K562 (cell line): ENCODE data around the gene ADIG. TPM values are rescaled to one million over a fixed set of nuclear protein-coding genes. Genes with fewer than 3 reads are reported as not detected.

Experiments used
- ATAC-seq: fragments of 200-7000 bp; cut with Tn5 transposase; 3 replicates; pipeline ENCODE4 v1.9.1; 2020; ENCODE audit warnings: moderate library complexity
- BruUV-seq: library from RNA; stranded (reverse); fragments of 400-500 nt; replicated peaks from 2 replicates; lab custom pipeline; 2021; lab: Mats Ljungman, UMichigan
- CTCF ChIA-PET: fragments of 300-600 bp; formaldehyde crosslinking; extraction: SDS; loops from one replicate; lab custom pipeline; 2021; ENCODE audit warnings: low intra/inter-chr PET ratio; lab: Yijun Ruan, JAX
- POLR2A ChIA-PET: fragments of 300-600, 350-650 bp; sonication (Branson Sonifier 250); formaldehyde crosslinking; extraction: SDS; loops from one replicate; lab custom pipeline; 2021; ENCODE audit warnings: antibody characterized with exemption, inconsistent platforms; lab: Yijun Ruan, JAX
- DNase-seq, 4 experiments: peaks; one replicate each; pipeline versions ENCODE4 v3.0.0 to v3.0.0-alpha.2; 2011 to 2018; ENCODE audit warnings: low spot score in 3 of 4, mixed read lengths in 3 of 4; ENCODE audit errors: extremely low read depth in 1 of 4
- FAIRE-seq: peaks from 2 replicates; lab custom pipeline; 2011; peaks lifted over from hg19 to GRCh38; lab: Jason Lieb, UNC
- H2AFZ ChIP-seq: 2 replicates; pipeline ENCODE4 v1.6.0; 2011; ENCODE audit warnings: low read depth, low read length, control low read depth, inconsistent platforms
- H3K27ac ChIP-seq: fragments of 200-600 bp; 3 replicates; pipeline ENCODE4 v1.8.0; 2011; ENCODE audit warnings: low read depth, mild to moderate bottlenecking, control low read depth, inconsistent platforms, low read length, moderate library complexity, mixed read lengths; ENCODE audit errors: extremely low read depth
- H3K27me3 ChIP-seq, 2 experiments: fragments of 300-600 bp in 1 of 2; 2 replicates in 1 of 2; 3 replicates in 1 of 2; pipeline versions ENCODE4 v1.6.0 to v1.8.0; 2011; ENCODE audit warnings: inconsistent platforms in 2 of 2, low read length in 2 of 2, mild to moderate bottlenecking in 1 of 2, mixed read lengths in 1 of 2, moderate library complexity in 1 of 2; ENCODE audit not compliant: control insufficient read depth in 2 of 2, insufficient read depth in 2 of 2
- H3K36me3 ChIP-seq: fragments of 300-600 bp; 3 replicates; pipeline ENCODE4 v1.8.0; 2011; ENCODE audit warnings: mild to moderate bottlenecking, low read length, inconsistent platforms; ENCODE audit not compliant: control insufficient read depth, insufficient read depth
- H3K4me1 ChIP-seq, 2 experiments: fragments of 200-600 bp in 1 of 2; replicated peaks in 1 of 2; 2 replicates in 1 of 2; 3 replicates in 1 of 2; pipeline versions ENCODE4 v1.5.1 to v1.8.0; 2011; ENCODE audit warnings: inconsistent platforms in 2 of 2, low read length in 2 of 2, mild to moderate bottlenecking in 1 of 2, mixed read lengths in 1 of 2, moderate library complexity in 1 of 2; ENCODE audit not compliant: control insufficient read depth in 2 of 2, insufficient read depth in 2 of 2
- H3K4me2 ChIP-seq: 2 replicates; pipeline ENCODE4 v1.6.1; 2011; ENCODE audit warnings: low read length, control low read depth, inconsistent platforms, mixed read lengths; ENCODE audit not compliant: insufficient read depth
- H3K4me3 ChIP-seq: fragments of 200-600 bp; sonication (generic), shearing (Covaris generic); 2 replicates; pipeline ENCODE4 v1.5.1; 2016; ENCODE audit warnings: control low read depth, inconsistent platforms
- H3K79me2 ChIP-seq: fragments of 200-600 bp; 3 replicates; pipeline ENCODE4 v1.8.0; 2011; ENCODE audit warnings: low read length, inconsistent platforms; ENCODE audit not compliant: control insufficient read depth, insufficient read depth
- H3K9ac ChIP-seq, 2 experiments: 2 replicates each; pipeline versions ENCODE4 v1.6.0 to v1.6.1; 2011; ENCODE audit warnings: low read depth in 2 of 2, low read length in 2 of 2, control low read depth in 1 of 2, inconsistent platforms in 1 of 2, mild to moderate bottlenecking in 1 of 2, mixed read lengths in 1 of 2; ENCODE audit not compliant: insufficient read depth in 1 of 2
- H3K9me1 ChIP-seq: one replicate; pipeline ENCODE4 v1.6.0; 2011; ENCODE audit warnings: inconsistent platforms, mild to moderate bottlenecking, low read length, moderate library complexity; ENCODE audit not compliant: control insufficient read depth, insufficient read depth
- H3K9me3 ChIP-seq: replicated peaks from 2 replicates; pipeline ENCODE4 v1.5.1; 2011; ENCODE audit warnings: low read depth, low read length, inconsistent platforms; ENCODE audit not compliant: control insufficient read depth, insufficient read depth
- H4K20me1 ChIP-seq: replicated peaks from 2 replicates; pipeline ENCODE4 v1.6.1; 2011; ENCODE audit warnings: low read length, inconsistent platforms, mixed read lengths; ENCODE audit not compliant: control insufficient read depth, insufficient read depth
- CHD2 ChIP-seq: IDR thresholded peaks from 2 replicates; pipeline ENCODE4 v1.6.1; 2011; ENCODE audit warnings: low read depth, low read length
- E2F6 ChIP-seq, 2 experiments: IDR thresholded peaks; 2 replicates each; pipeline ENCODE4 v1.6.1; 2011; ENCODE audit warnings: borderline replicate concordance in 1 of 2, control low read depth in 1 of 2, low read depth in 1 of 2, low read length in 1 of 2, mild to moderate bottlenecking in 1 of 2, mixed read lengths in 1 of 2, moderate library complexity in 1 of 2; ENCODE audit not compliant: insufficient read depth in 1 of 2, insufficient read length in 1 of 2, poor library complexity in 1 of 2, severe bottlenecking in 1 of 2; ENCODE audit errors: extremely low read depth in 1 of 2
- KDM2B ChIP-seq: fragments of 250-450 bp; sonication (Bioruptor Pico); IDR thresholded peaks from 2 replicates; pipeline ENCODE4 v1.8.0; 2021; ENCODE audit warnings: mild to moderate bottlenecking, moderate library complexity
- NR1H2 ChIP-seq: sonication (generic); formaldehyde crosslinking; IDR thresholded peaks from 2 replicates; pipeline ENCODE4 v1.4.0; 2020; ENCODE audit warnings: mild to moderate bottlenecking, missing genetic modification reagents
- RFX5 ChIP-seq: IDR thresholded peaks from 2 replicates; pipeline ENCODE4 v1.6.1; 2011; ENCODE audit warnings: low read depth, mild to moderate bottlenecking, improper control_type of control experiment, low read length
- ZNF408 ChIP-seq: fragments of 250-450 bp; sonication (Bioruptor Pico); IDR thresholded peaks from 2 replicates; pipeline ENCODE4 v1.4.0; 2020; ENCODE audit warnings: low read depth, mild to moderate bottlenecking, moderate library complexity
- WGBS: fragments of 100-300 bp; shearing (Covaris generic); methylation state at CpG from one replicate; pipeline ENCODE4 v1.1.6; 2016; ENCODE audit warnings: low coverage, mixed read lengths; ENCODE audit not compliant: insufficient coverage; ENCODE audit errors: missing lambda C conversion rate; 5-methylcytosine and 5-hydroxymethylcytosine counted together
- in situ Hi-C: fragments of 300-500 bp; cut with MboI; formaldehyde crosslinking; loops from 4 replicates; pipeline ENCODE4 v1.15.0; 2018; ENCODE audit warnings: inconsistent platforms, mixed read lengths
- intact Hi-C: fragments of 100-400 bp; cut with micrococcal nuclease; formaldehyde crosslinking; loops from 2 replicates; pipeline ENCODE4 v1.14.2; 2022
- polyA plus RNA-seq, 8 experiments: library from polyadenylated mRNA; depleted of rRNA in 4 of 8; stranded (reverse) in 5 of 8; unstranded in 3 of 8; fragments of >200 nt; fragmentation: Nextera tagmentation in 2 of 8; fragmentation: Illumina TruSeq in 1 of 8; extraction: Ambion mirVana in 2 of 8; extraction: Trizol in 1 of 8; gene quantifications; 2 replicates each; pipeline versions ENCODE4 v1.2.1 to v1.2.3, GENCODE V29; 2011 to 2014; ENCODE audit warnings: inconsistent platforms in 1 of 8, missing spikeins in 1 of 8
- total RNA-seq, 7 experiments: library from RNA; depleted of rRNA in 6 of 7; stranded (reverse); fragments of >200 nt in 6 of 7; fragmentation: Illumina TruSeq in 2 of 7; extraction: Trizol in 2 of 7; gene quantifications; 2 replicates each; pipeline versions ENCODE4 v1.2.1 to v1.2.3, GENCODE V29; 2011 to 2021; ENCODE audit warnings: low replicate concordance in 1 of 7

ADIG gene
- total and polyA plus RNA-seq, 9 of the 15 experiments (the other 6 are each of a cell fraction or from before 2014, with no cell fraction given), result not detected

DNA sequence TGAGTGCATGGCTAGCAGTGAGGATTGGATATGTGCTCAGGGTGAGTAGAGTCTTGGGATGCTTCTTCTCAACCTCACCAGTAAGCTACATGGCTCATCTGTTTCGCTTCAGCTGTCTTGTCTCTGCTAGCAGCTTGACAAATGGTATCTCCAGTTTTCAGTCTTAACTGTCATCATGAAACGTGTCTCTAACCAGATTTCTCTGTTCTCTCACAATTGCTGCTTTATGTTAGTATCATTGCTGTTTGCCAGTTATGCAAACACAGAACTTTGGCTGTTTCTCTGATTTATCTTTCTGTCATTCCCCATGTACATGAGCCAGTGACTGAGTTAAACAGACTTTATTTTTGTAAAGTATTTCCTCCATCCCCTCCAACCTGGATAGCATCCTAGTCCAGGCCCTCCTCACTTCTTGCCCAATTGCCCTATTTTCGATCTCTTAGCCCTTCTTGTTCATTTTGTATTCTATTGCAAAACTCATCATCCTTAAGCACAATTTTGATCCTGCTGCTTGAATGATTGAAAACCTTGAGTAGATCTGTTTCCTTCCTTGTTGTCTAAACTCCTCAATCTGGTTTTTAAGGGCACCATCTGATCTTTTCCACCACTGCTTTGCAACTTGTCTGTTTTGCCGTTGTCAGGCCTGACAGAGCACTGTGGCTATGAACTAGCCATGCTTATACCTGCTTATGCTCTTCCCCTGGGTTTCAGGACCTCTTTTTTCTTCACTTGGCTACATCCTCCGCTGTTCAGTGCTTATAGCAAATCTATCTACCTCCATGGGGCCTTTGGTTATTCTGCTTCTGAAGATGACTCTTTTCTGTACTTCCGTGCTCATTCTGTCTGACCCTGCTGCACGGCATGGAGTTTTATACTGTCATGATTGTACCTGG, 37.7 kb upstream of the ADIG start:
- POLR2A ChIA-PET, result no interaction called here
- FAIRE-seq (no peak), ATAC-seq (no peak), DNase-seq (no peak)
- no peak for TF ChIP-seq CHD2
- no peak for TF ChIP-seq ZNF408 (CRISPR knock-in tag)
- no peak for TF ChIP-seq KDM2B (CRISPR knock-in tag)
- TF ChIP-seq RFX5, result no peak
- no peak for TF ChIP-seq NR1H2 (CRISPR knock-in tag)
- no peak for TF ChIP-seq E2F6 (IDR thresholded peaks at IDR 0.05; ENCODE audit: borderline replicate concordance in 1 of 2, extremely low read depth in 1 of 2, insufficient read depth in 1 of 2, insufficient read length in 1 of 2, low read depth in 1 of 2, low read length in 1 of 2, poor library complexity in 1 of 2, severe bottlenecking in 1 of 2)
- Histone ChIP-seq H3K36me3 (peaks cover 83% of the 10 kb centered on the region), H3K9me1 (no peaks in the 10 kb centered on the region), H3K27ac (no peak overlapping the region), H3K79me2 (no peaks in the 10 kb centered on the region), H3K4me1 (no peaks in the 10 kb centered on the region), H3K4me2 (no peak overlapping the region), H3K9me3 (no peaks in the 10 kb centered on the region), H3K27me3 (no peaks in the 10 kb centered on the region), H3K9ac (no peak overlapping the region), H4K20me1 (no peaks in the 10 kb centered on the region), H3K4me3 (no peak overlapping the region), H2AFZ (no peak overlapping the region)
- 81% methylated on average over 7 of the region's 7 CpGs for WGBS
- in situ Hi-C loops, result no loop called here
- CTCF ChIA-PET, result no interaction called here
- BruUV-seq, result no TSS peak
- intact Hi-C loops, result no loop called here
